ENCODE data around the gene SECISBP2. TPM values are rescaled to one million over a fixed set of nuclear protein-coding genes. Genes with fewer than 3 reads are reported as not detected.

SECISBP2 gene
- total RNA-seq, 1 donor from 2014 or later = 25.5 TPM

DNA sequence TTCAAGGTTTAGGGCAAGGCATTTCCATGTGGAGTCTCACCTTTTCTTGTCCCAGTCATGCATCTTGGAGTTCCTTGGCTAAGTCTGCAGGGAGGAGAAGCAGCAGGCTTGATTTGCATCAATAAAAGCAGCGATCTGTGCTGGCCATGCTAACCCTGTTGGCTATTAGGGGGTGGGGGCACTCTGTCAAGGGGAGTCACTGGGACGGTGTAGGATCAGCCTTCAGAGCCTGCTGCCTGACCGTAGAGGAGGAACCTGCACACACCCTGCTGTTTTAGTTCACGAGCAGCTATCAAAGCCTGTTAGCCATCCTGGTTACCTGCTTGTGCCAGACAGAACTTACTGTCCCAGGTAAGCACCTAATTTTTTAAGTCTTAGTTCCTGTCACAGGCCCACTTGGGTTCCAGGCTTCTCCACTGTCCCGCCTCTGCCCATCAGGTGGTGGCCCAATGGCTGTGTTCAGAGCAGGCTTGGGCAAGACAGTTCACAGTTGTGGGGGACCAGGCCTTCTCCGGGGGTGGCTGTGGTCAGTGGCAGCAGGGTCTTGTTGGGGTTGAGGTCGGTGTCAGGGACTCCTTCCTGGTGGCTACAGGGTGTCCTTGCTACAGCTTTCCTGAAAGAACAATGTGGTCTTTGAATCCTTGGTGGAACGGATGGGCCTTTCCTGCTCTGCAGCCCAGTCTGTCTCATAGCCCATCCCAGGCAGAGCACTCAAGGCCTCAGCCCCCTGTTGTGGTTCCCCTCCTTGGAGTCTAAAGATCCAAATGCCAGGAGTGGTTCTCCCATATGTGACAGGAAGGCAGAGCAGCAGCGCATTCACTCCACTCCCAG lies 43.7 kb downstream of the SECISBP2 start:
- DNase-seq (ENCODE audit: low read depth) (no peak), FAIRE-seq (peak; percentile 52)
- Histone ChIP-seq H3K4me3 (ENCODE audit: low read depth, low read length) (no peak overlapping the region), H3K36me3 (ENCODE audit: control insufficient read depth, insufficient read depth, low read length) (peaks cover 17% of the 10 kb centered on the region), H3K27me3 (ENCODE audit: control insufficient read depth, insufficient read depth, low read length) (no peaks in the 10 kb centered on the region)
- TF ChIP-seq, protein P1, sequence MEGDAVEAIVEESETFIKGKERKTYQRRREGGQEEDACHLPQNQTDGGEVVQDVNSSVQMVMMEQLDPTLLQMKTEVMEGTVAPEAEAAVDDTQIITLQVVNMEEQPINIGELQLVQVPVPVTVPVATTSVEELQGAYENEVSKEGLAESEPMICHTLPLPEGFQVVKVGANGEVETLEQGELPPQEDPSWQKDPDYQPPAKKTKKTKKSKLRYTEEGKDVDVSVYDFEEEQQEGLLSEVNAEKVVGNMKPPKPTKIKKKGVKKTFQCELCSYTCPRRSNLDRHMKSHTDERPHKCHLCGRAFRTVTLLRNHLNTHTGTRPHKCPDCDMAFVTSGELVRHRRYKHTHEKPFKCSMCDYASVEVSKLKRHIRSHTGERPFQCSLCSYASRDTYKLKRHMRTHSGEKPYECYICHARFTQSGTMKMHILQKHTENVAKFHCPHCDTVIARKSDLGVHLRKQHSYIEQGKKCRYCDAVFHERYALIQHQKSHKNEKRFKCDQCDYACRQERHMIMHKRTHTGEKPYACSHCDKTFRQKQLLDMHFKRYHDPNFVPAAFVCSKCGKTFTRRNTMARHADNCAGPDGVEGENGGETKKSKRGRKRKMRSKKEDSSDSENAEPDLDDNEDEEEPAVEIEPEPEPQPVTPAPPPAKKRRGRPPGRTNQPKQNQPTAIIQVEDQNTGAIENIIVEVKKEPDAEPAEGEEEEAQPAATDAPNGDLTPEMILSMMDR (IDR thresholded peaks at IDR 0.05; ENCODE audit: insufficient read depth, low read length, severe bottlenecking) = no peak

DNA sequence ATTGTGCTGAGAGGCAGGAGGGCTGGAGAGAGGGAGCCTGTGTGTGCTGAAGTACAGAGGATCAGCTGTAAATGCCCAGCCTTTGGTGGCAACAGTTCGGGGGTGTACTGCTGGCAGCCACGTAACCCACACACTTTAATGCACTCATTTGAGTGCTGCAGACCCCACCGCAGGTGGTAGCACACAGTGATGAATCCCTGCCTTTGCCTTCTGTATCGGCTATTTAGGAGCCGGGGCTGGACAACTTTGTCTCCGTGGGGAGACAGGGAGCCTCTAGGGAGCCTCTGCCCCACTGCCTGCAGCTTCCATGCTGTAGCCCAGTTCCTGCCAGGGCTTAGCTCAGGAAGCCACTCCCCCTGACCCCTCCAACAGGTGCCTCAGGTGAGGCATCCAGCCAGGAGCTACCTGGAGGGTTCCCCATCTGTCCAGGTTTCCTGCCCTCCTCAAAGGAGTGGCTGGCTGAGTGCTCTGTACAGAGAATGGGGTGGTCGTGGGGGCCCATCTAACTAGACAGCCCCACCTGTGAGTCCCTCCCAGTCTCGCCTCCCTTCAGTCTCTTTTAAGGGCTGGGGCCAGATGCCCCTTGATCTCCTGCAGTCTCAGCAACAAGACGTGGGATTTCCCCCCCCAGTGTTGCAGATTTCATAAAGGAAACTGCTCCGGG lies 44.5 kb downstream of the SECISBP2 start:
- DNase-seq (ENCODE audit: low read depth) (no peak), FAIRE-seq (no peak)
- H3K27me3 ChIP-seq (ENCODE audit: control insufficient read depth, insufficient read depth, low read length) = no peaks in the 10 kb centered on the region
- TF ChIP-seq, protein P1 (IDR thresholded peaks at IDR 0.05; ENCODE audit: insufficient read depth, low read length, severe bottlenecking) = no peak
- H3K36me3 ChIP-seq (ENCODE audit: control insufficient read depth, insufficient read depth, low read length) = peaks cover 13% of the 10 kb centered on the region
- H3K4me3 ChIP-seq (ENCODE audit: low read depth, low read length) = no peak overlapping the region

DNA sequence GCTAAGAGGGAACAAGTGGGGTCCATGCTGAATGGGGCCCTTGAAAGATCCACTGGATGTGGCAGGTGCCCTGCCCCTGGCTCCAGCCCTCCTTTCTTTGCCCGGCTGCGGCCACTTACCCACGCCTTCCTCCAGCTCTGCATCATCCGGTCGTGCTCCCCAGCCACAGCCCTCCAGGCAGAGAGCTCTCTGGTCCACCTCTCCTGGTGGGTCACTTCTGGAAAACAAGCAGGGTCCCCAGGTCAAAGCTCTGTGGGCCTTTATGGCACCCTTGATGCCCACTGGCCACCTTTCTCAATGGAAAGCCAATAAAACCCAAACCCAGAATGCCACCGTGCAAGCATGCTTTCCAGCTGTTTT lies 45.0 kb downstream of the SECISBP2 start:
- TF ChIP-seq, protein P1 (IDR thresholded peaks at IDR 0.05; ENCODE audit: insufficient read depth, low read length, severe bottlenecking) = no peak
- no peaks in the 10 kb centered on the region for H3K27me3 ChIP-seq (ENCODE audit: control insufficient read depth, insufficient read depth, low read length)
- no peak overlapping the region for H3K4me3 ChIP-seq (ENCODE audit: low read depth, low read length)
- H3K36me3 ChIP-seq (ENCODE audit: control insufficient read depth, insufficient read depth, low read length) = peaks cover 12% of the 10 kb centered on the region
- FAIRE-seq (no peak), DNase-seq (ENCODE audit: low read depth) (no peak)

DNA sequence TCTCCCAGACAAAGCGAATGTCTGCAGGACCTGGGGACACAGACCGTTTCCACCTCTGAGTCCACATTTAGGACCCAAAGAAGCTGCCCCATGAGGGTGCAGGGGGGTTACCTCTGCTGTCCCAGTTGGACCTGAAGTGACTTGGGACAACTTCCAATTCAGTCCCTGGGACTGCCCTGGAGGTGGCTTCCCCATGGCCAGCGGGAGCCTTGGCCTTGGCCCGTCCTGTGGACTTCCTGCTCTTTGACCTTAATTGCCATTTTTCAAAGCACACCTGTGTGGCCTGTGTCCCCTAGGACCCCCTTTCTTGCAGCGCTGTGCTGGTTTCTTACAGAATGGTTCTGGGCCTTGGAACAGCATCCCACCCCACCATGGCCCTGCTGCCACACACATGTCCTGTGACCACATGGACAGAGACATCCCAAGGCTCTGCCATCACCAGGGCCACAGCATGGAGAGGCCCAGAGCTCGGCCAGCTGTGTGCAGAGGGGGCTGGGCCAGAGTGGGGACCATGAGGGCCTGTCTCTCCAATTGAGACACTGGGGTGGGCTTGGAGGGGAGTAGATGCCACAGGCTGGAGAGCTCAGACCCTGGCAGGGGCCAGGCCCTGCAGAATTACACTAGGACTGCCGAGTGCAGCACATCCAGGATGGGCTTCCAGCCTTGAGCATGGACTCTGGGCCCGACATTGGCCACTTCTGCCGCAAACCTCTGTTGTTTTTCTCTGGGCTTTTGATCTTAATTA lies 45.8 kb downstream of the SECISBP2 start:
- no peaks in the 10 kb centered on the region for H3K27me3 ChIP-seq (ENCODE audit: control insufficient read depth, insufficient read depth, low read length)
- no peak for FAIRE-seq
- TF ChIP-seq, protein P1 (IDR thresholded peaks at IDR 0.05; ENCODE audit: insufficient read depth, low read length, severe bottlenecking) = no peak
- no peak overlapping the region for H3K4me3 ChIP-seq (ENCODE audit: low read depth, low read length)
- DNase-seq (ENCODE audit: low read depth) = no peak
- H3K36me3 ChIP-seq (ENCODE audit: control insufficient read depth, insufficient read depth, low read length) = peaks cover 12% of the 10 kb centered on the region

DNA sequence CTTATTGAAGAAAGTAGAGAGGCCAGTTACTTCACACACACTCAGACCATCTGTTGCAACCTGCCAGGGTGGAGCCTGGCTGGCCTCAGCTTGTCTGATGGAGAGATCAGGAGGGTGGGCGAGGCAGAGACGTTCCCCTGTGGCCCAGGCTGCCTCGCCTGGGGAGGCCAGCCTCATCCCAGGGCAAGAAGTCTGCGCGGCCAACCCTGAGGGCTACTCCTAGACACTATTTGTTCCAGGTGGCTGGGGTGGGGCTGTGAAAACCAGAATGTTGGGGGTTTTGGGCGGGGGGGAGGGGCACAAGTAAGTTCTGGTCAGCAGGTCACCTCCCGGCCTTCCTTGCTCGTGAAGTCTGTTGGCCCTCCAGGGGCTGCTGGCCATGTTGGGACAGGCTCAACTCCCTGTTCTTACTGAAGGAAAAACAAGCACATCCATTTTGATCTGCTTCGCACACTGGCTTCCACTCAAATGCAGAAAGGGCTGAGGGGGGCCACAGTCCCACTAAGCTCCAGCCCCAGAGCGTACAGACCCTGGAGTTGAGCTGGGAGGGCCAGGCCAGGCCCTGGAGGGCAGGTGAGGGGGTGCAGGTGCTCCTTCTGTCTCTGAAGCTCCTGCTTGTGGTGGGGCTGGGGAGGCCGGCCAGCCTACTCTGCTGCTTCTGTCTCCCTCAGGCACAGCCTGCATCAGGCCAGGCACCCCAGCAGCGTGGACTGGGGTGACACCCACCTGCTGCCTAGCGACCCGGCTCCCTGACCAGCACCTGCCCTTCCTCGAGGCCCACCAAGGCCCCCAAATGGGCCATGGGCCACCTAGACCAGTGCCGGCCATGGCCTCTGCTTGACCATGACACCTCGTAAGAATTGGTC lies 46.6 kb downstream of the SECISBP2 start:
- no peak overlapping the region for H3K4me3 ChIP-seq (ENCODE audit: low read depth, low read length)
- TF ChIP-seq, protein P1 (IDR thresholded peaks at IDR 0.05; ENCODE audit: insufficient read depth, low read length, severe bottlenecking) = no peak
- DNase-seq (ENCODE audit: low read depth) (peak; percentile 29), FAIRE-seq (no peak)
- no peaks in the 10 kb centered on the region for H3K27me3 ChIP-seq (ENCODE audit: control insufficient read depth, insufficient read depth, low read length)
- peaks cover 10% of the 10 kb centered on the region for H3K36me3 ChIP-seq (ENCODE audit: control insufficient read depth, insufficient read depth, low read length)
